HEK293 (cell line): Measurements from ENCODE around the gene P2RX2.

Experiments
- BCL11A ChIP-seq: fragments of 450-650 bp; formaldehyde crosslinking; IDR thresholded peaks from 2 replicates; pipeline ENCODE4 v1.5.1; 2016; ENCODE audit warnings: low read depth, missing biosample characterization, missing genetic modification characterization
- YY1 ChIP-seq: fragments of 450-650 bp; formaldehyde crosslinking; IDR thresholded peaks from 2 replicates; pipeline ENCODE4 v1.5.1; 2018; ENCODE audit warnings: missing biosample characterization, missing genetic modification characterization
- ZBTB1 ChIP-seq: fragments of 450-650 bp; formaldehyde crosslinking; IDR thresholded peaks from 2 replicates; pipeline ENCODE4 v1.5.1; 2016; ENCODE audit warnings: missing biosample characterization, missing genetic modification characterization
- ZNF48 ChIP-seq: fragments of 450-650 bp; formaldehyde crosslinking; IDR thresholded peaks from 2 replicates; pipeline ENCODE4 v1.5.1; 2016; ENCODE audit warnings: missing biosample characterization, missing genetic modification characterization
- TF ChIP-seq, protein P1 (sequence below): fragments of 450-650 bp; formaldehyde crosslinking; IDR thresholded peaks from 2 replicates; pipeline ENCODE4 v1.5.1; 2016; ENCODE audit warnings: missing biosample characterization, missing genetic modification characterization
- TF ChIP-seq, protein P2 (sequence below): fragments of 450-650 bp; formaldehyde crosslinking; optimal IDR thresholded peaks from 2 replicates; pipeline ENCODE3; 2016; ENCODE audit warnings: missing biosample characterization, mild to moderate bottlenecking, missing genetic modification characterization
- TF ChIP-seq, protein P3 (sequence below): fragments of 450-650 bp; formaldehyde crosslinking; IDR thresholded peaks from 2 replicates; pipeline ENCODE4 v1.5.1; 2016; ENCODE audit warnings: missing biosample characterization, missing genetic modification characterization
- TF ChIP-seq, protein P4 (sequence below): fragments of 450-650 bp; formaldehyde crosslinking; IDR thresholded peaks from 2 replicates; pipeline ENCODE4; 2016; ENCODE audit warnings: missing biosample characterization, missing genetic modification characterization

DNA sequence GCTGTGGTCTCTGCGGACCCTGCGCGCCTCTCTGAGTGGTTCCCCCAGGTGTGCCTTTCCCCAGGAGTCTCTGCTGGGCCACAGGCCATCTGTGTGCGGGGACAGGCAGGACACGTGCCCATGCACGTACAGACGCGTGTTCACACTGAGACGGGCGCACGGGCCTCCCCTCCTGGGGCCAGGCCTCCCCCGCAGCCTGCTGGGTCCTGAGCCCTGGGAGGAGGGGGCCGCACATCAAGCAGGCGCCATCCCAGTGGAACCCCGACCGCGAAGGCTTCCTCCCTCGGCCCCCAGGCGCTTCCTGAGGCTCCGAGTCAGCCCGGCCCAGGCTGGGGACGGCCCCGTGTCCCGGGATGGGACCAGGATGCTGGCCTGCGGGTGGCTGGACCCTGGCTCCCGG, 47.9 kb upstream of the P2RX2 start:
- TF ChIP-seq, protein P1, sequence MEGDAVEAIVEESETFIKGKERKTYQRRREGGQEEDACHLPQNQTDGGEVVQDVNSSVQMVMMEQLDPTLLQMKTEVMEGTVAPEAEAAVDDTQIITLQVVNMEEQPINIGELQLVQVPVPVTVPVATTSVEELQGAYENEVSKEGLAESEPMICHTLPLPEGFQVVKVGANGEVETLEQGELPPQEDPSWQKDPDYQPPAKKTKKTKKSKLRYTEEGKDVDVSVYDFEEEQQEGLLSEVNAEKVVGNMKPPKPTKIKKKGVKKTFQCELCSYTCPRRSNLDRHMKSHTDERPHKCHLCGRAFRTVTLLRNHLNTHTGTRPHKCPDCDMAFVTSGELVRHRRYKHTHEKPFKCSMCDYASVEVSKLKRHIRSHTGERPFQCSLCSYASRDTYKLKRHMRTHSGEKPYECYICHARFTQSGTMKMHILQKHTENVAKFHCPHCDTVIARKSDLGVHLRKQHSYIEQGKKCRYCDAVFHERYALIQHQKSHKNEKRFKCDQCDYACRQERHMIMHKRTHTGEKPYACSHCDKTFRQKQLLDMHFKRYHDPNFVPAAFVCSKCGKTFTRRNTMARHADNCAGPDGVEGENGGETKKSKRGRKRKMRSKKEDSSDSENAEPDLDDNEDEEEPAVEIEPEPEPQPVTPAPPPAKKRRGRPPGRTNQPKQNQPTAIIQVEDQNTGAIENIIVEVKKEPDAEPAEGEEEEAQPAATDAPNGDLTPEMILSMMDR (tag by site-specific recombination), result no peak
- TF ChIP-seq, protein P2, sequence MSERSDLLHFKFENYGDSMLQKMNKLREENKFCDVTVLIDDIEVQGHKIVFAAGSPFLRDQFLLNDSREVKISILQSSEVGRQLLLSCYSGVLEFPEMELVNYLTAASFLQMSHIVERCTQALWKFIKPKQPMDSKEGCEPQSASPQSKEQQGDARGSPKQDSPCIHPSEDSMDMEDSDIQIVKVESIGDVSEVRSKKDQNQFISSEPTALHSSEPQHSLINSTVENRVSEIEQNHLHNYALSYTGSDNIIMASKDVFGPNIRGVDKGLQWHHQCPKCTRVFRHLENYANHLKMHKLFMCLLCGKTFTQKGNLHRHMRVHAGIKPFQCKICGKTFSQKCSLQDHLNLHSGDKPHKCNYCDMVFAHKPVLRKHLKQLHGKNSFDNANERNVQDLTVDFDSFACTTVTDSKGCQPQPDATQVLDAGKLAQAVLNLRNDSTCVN (tag by site-specific recombination), result no peak
- TF ChIP-seq ZBTB1 (tag by site-specific recombination), result no peak
- TF ChIP-seq BCL11A (tag by site-specific recombination), result no peak
- TF ChIP-seq, protein P3, sequence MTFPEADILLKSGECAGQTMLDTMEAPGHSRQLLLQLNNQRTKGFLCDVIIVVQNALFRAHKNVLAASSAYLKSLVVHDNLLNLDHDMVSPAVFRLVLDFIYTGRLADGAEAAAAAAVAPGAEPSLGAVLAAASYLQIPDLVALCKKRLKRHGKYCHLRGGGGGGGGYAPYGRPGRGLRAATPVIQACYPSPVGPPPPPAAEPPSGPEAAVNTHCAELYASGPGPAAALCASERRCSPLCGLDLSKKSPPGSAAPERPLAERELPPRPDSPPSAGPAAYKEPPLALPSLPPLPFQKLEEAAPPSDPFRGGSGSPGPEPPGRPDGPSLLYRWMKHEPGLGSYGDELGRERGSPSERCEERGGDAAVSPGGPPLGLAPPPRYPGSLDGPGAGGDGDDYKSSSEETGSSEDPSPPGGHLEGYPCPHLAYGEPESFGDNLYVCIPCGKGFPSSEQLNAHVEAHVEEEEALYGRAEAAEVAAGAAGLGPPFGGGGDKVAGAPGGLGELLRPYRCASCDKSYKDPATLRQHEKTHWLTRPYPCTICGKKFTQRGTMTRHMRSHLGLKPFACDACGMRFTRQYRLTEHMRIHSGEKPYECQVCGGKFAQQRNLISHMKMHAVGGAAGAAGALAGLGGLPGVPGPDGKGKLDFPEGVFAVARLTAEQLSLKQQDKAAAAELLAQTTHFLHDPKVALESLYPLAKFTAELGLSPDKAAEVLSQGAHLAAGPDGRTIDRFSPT, result no peak
- TF ChIP-seq, protein P4, sequence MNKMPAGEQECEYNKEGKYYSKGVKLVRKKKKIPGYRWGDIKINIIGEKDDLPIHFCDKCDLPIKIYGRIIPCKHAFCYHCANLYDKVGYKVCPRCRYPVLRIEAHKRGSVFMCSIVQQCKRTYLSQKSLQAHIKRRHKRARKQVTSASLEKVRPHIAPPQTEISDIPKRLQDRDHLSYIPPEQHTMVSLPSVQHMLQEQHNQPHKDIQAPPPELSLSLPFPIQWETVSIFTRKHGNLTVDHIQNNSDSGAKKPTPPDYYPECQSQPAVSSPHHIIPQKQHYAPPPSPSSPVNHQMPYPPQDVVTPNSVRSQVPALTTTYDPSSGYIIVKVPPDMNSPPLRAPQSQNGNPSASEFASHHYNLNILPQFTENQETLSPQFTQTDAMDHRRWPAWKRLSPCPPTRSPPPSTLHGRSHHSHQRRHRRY (tag by site-specific recombination), result no peak
- TF ChIP-seq YY1 (tag by site-specific recombination), result no peak
- no peak for TF ChIP-seq ZNF48 (tag by site-specific recombination)
